GM20000 (cell line): ENCODE measurements around the gene FGB.
"Not testable (repeated sequence)": the region's sequence is repeated elsewhere in the genome, so short reads cannot be mapped to it uniquely, and the experiment has no call there.

ENCODE experiments used
- DNase-seq: peaks from one replicate; pipeline ENCODE4 v3.0.0; 2012; ENCODE audit warnings: low spot score
- CTCF ChIP-seq: IDR thresholded peaks from 2 replicates; pipeline ENCODE4 v1.5.1; 2012; ENCODE audit warnings: mild to moderate bottlenecking, control low read depth; ENCODE audit errors: extremely low read depth, missing control alignments

Gene FGB

GRCh38 chr4:154588198-154588597 is 25.4 kb downstream of the FGB start:
- TF ChIP-seq CTCF: no peak
- DNase-seq: no peak

GRCh38 chr4:154589296-154590197 is 26.7 kb downstream of the FGB start:
- TF ChIP-seq CTCF: no peak
- no peak for DNase-seq

- no peak for TF ChIP-seq CTCF
- DNase-seq: no peak
Observed at GRCh38 chr4:154590329-154591006, 27.7 kb downstream of the FGB start, which contains the start of gene FGA. Gene FGA (minus strand): TSS chr4:154590742. CDS start chr4:154590687, 55 bp downstream.

GRCh38 chr4:154591890-154592289 is 29.1 kb downstream of the FGB start:
- TF ChIP-seq CTCF: no peak
- DNase-seq: no peak

- no peak for TF ChIP-seq CTCF
- no peak for DNase-seq
Observed at GRCh38 chr4:154593868-154594267, 31.1 kb downstream of the FGB start.

GRCh38 chr4:154594343-154594742 is 31.5 kb downstream of the FGB start:
- DNase-seq: not testable (repeated sequence)

GRCh38 chr4:154595807-154596206 is 33.0 kb downstream of the FGB start:
- no peak for TF ChIP-seq CTCF
- DNase-seq: no peak

GRCh38 chr4:154597281-154597680 is 34.5 kb downstream of the FGB start:
- DNase-seq: not testable (repeated sequence)
